CD4-positive, alpha-beta T cell treated with Interleukin-15 for 4 hours (primary cell): Measurements from ENCODE around the gene CYP19A1.
A peak's percentile ranks its signal among the peaks of the same experiment; 100 is the strongest.

ENCODE experiments used
- DNase-seq: peaks from one replicate; pipeline ENCODE4 v3.0.0-alpha.2; 2020; ENCODE audit warnings: low spot score

The CYP19A1 gene

GRCh38 chr15:51338496-51338895, at the start of gene CYP19A1:
Gene CYP19A1 (minus strand): TSS chr15:51338596. CDS start chr15:51242912, 95,684 bp downstream.
- DNase-seq, result no peak

GRCh38 chr15:51387699-51388041, 49.3 kb upstream of the CYP19A1 start:
- no peak for DNase-seq

DNA sequence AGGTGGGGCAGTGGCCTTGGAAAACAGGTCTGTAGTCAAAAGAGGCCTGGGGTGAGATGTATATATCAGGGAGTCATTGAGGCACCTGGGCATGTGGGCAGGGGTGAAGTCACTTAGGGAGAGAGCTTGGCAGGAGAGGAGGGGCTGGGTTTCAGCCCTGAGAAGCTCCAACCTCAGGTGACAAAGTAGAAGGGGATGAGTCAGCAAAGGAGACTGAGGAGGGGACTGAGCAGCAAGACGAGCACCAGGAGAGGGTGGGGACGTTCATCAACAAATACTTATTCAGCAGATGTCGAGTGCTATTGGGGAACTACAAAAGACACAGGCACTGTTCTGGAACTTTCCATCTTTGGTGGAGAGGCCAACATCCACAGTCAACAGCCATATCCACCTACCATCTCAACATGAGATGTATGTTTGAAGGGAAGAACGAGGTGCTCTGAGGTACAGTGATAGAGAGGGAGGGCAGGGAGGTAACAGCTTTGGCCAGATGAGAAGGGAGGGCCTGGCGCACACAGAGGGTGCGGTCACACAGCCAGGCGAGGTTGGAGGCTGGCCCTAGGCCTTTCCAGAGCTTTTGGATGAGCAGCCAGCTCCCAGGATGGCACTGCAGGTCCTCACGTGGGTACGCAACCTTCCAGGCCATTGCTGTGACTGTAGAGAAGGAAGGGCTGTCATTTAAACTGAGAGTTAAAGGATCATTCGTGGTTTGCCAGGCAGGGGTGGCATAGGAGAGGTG, 48.7 kb upstream of the CYP19A1 start:
- no peak for DNase-seq

GRCh38 chr15:51386486-51386885, 48.1 kb upstream of the CYP19A1 start:
- DNase-seq, result no peak

DNA sequence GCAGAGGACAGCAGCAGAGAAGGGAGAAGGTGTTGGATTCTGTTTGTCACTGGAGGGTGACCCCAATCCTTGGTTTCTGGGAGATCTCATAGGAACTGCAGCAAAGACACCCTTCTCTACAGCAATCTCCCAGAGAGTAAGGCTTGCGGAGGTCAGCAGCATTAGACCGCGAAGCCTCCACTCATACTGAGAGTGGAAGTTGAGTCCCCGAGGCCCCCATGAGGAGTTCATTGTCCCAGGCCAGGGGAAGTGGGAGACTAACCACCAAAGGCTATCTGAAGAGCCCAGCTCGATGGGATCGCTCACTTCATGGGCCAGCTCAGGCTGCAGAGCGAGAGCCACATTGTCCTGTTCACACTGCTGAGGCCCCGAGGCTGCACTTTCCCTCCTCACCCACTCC, 47.6 kb upstream of the CYP19A1 start:
- DNase-seq, result no peak

- DNase-seq, result no peak
Observed at GRCh38 chr15:51382787-51383186, 44.4 kb upstream of the CYP19A1 start.

- peak; percentile 16 for DNase-seq
Observed at GRCh38 chr15:51380999-51381806, 42.8 kb upstream of the CYP19A1 start.

GRCh38 chr15:51379390-51379789, 41.0 kb upstream of the CYP19A1 start:
- DNase-seq, result no peak

GRCh38 chr15:51378406-51378805, 40.0 kb upstream of the CYP19A1 start:
- no peak for DNase-seq

DNA sequence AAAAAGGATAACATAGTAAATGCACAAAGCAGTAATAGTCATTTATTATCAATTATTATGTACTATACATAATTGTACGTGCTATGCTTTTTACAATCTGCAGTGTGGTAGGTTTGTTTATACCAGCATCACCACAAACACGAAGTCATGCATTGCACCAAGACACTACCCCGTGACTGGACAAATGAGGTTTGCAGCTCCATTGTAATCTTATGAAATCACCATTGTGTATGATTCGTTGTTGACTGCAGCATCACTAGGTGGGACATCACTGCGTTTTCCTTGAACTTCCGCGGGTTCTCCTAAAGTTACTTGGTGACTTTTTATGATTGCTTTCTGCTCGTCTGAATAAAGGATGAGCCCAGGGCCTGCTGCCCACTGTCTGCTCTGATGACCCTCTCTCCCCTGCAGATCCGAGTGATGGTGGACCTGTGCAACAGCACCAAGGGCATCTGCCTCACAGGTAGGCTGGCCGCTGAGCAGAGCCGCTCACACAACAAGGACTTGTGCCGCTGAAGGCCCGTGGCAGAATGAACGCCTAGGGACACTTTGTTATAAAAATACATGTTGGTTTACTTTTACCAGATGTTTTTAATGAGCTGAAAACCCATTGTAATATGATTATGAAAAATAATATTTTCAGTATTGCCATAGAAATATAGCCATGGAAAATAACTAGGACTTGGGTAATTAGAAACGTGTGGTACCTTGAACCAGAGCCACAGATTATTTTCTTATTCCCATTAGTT, 38.8 kb upstream of the CYP19A1 start:
- DNase-seq, result no peak

DNA sequence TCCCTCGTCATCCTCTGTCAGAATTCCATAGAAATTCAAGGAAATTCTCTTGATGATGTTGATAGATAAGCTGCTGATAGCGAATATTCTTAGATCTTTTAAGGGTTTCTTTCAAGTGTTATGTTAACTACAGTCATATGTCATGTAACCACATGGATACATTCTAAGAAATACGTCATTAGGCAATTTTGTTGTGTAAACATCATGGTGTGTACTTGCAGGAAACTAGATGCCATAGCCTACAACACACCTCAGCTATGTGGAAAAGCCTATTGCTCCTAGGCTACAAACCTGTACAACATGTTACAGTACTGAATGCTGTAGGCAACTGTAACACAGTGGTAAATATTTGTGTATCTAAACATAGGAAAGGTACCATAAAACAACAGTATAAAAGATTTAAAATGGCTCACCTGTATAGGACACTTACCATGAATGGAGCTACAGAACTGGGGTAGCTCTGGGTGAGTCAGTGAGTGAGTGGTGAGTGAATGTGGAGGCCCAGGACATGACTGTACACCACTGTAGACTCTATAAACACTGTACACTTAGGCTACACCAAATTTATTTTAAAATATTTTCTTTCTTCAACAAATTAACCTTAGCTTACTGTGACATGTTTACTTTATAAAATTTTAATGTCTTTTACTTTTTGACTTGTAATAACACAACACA, 37.7 kb upstream of the CYP19A1 start:
- no peak for DNase-seq

- DNase-seq, result no peak
Observed at GRCh38 chr15:51374131-51374530, 35.7 kb upstream of the CYP19A1 start.

DNA sequence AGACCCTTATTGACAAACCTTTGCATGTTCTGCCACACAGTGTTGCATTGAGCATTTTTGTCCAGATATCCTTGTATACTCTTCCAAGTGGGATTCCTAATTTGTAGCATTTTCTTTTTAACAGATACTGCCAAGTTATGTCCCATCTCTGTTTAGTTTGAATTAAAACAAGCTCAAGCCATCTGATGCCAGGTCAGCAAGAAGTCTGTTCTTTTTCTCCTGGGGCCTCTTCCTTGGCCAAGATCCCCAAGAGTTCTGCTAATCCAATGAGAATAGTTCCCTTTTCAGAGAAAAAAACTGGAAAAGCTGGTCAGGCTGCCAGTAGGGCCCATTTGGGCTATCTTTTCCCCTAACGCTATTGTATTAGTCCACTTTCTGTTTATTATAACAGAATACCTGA, 32.9 kb upstream of the CYP19A1 start:
- no peak for DNase-seq

- DNase-seq, result no peak
Observed at GRCh38 chr15:51369451-51369761, 31.0 kb upstream of the CYP19A1 start.

- no peak for DNase-seq
Observed at GRCh38 chr15:51368751-51369450, 30.5 kb upstream of the CYP19A1 start.

DNA sequence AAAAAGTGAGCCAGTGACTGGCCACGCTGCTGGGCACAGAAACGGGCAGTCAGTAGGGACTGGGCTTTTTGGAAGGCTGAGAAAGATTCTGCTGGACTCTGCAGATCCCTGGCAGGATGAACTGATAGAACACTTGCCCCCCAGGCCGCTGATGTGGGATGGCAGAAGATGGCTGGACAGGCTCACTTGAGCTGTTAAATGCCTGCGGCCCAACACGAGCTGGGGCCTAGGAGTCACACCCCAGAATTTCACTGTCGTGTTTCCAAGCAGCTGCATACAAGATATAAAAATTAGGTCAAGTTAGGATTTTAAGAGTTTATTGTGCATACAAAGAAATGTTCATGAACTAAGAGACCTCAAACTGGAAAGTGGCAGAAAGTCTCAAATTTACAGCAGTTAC, 29.9 kb upstream of the CYP19A1 start:
- no peak for DNase-seq

DNA sequence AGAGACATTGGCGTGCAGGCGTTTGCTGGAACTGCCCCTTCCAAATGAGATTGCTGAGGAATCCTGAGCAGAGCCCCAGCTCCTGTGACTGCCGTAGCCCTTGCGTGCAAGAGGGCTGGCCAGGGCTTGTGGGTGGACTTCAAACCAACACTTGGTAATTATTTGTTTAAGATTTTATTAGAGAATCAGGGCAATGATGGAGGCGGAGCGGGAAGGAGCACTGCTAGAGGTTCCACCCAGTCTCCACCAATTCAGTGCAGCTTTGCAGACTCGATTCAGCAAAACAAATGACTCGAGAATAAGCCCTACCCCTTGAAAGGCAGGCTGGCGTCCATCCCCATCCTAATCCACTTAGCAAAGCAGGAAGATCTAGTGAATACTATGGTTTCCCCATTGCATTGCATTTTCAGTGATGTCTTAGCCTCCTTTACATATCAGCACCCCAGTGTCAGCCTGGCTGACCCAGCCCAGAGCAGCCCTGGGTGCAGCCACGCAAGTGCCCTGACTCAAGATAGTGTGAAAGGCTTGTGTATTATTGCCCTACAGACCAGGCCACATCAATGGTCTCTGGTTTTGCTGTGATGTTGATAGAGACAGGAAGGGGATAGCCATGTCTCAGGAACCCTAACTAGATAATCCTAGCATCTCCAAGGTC, 29.1 kb upstream of the CYP19A1 start:
- DNase-seq, result no peak

GRCh38 chr15:51366920-51367319, 28.5 kb upstream of the CYP19A1 start:
- DNase-seq, result no peak

DNA sequence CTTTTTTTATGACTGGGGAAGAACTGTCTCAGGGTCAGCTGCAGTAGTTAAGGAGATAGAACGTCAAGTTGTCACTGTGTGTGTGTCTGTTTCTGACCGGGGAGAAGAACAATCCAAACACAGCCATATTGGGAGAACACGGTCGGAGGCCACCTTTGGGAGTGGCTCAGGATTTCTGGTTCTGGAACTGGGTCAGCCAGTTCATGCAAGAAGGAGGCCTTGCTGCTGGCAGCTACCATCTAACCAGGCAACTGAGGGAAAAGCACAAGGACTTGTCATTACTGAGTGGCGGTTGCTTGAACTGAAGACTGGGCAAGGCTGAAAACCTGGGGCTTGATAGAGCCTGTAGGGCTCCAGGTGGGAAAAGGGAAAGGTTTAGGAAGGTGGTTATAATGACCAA, 27.7 kb upstream of the CYP19A1 start:
- no peak for DNase-seq

DNA sequence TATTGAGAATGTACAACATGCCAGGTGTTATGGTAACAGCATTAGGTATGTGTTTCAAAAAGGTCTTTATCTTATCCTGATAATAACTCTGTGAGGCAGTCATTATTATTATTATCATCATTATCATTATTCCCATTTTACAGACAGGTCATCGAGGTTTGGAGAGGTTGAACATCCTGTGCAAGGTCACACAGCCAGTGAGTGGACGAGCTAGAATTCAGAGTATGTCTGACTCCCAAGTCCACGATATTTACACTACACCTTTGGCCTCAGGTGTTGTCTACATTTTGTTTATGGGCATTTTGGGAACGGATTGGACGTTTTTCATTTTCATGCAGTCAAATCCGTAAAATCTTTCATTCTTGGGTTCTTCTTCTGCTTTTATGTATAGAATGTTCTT, 27.0 kb upstream of the CYP19A1 start:
- no peak for DNase-seq

DNA sequence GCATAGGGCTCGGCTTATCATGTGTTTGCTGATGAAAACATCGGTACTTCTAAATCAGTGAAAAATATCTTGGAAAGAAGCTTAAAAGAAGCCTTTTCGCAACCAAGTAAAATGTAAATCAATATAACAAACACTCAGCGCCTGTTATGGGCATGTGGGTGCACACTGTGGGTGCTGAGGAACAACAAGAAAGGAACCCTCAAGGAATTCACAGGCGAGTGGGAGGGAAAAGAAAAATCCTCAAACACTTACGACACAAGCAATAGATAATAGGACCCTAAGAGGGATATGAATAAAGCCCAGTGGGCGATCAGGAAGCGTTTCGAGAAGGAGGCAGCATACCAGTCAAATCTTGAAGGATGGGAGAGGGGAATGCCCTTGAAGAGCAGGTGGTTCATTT, 25.0 kb upstream of the CYP19A1 start:
- DNase-seq, result no peak
